HG03457 (cell line): ENCODE results near the gene CYTH4.
A peak's percentile ranks its signal among the peaks of the same experiment; 100 is the strongest.
"Not testable (repeated sequence)": the region's sequence is repeated elsewhere in the genome, so short reads cannot be mapped to it uniquely, and the experiment has no call there.

Source experiments
- ATAC-seq: cut with Tn5 transposase; IDR thresholded peaks from one replicate; pipeline ENCODE4 v1.9.1; 2021; ENCODE audit warnings: moderate number of reproducible peaks; ENCODE audit not compliant: unreplicated experiment

The CYTH4 gene, protein sequence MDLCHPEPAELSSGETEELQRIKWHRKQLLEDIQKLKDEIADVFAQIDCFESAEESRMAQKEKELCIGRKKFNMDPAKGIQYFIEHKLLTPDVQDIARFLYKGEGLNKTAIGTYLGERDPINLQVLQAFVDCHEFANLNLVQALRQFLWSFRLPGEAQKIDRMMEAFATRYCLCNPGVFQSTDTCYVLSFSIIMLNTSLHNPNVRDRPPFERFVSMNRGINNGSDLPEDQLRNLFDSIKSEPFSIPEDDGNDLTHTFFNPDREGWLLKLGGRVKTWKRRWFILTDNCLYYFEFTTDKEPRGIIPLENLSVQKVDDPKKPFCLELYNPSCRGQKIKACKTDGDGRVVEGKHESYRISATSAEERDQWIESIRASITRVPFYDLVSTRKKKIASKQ

DNA sequence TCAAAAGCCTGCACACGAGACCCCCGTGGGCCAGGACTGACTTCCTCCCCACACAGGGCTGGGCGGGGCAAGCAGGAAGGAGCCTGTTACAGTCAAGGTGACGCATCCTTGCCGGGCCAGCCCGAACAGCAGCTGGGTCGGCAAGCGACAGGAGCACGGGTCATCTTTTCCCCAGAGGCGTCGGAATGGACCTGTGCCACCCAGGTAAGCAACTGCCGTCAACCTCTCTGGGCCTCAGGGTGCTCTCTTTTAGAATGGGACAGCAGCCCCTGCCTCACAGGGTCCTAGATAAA, at the start of gene CYTH4:
TSS of gene CYTH4 (plus strand) at position 124 of the 293 bp plus-strand sequence. CDS start at position 186, 62 bp downstream.
- no peak for ATAC-seq

DNA sequence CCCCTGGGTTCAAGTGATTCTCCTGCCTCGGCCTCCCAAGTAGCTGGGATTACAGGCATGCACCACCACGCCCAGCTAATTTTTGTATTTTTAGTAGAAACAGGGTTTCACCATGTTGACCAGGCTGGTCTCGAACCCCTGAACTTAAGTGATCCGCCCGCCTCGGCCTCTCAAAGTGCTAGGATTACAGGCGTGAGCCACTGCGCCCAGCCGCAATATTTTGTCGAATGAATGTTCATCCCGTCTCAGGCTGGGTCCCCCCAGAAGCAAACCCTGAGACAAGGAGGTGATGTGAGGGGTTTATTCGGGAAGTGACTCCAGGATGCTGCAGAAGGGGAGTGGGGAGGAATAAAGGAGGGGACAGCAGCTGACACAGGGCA, 48.9 kb upstream of the CYTH4 start:
- ATAC-seq, result not testable (repeated sequence)

- no peak for ATAC-seq
Observed at GRCh38 chr22:37233751-37234631, 48.3 kb upstream of the CYTH4 start.

- ATAC-seq, result no peak
Observed at GRCh38 chr22:37234736-37235711, 47.3 kb upstream of the CYTH4 start.

DNA sequence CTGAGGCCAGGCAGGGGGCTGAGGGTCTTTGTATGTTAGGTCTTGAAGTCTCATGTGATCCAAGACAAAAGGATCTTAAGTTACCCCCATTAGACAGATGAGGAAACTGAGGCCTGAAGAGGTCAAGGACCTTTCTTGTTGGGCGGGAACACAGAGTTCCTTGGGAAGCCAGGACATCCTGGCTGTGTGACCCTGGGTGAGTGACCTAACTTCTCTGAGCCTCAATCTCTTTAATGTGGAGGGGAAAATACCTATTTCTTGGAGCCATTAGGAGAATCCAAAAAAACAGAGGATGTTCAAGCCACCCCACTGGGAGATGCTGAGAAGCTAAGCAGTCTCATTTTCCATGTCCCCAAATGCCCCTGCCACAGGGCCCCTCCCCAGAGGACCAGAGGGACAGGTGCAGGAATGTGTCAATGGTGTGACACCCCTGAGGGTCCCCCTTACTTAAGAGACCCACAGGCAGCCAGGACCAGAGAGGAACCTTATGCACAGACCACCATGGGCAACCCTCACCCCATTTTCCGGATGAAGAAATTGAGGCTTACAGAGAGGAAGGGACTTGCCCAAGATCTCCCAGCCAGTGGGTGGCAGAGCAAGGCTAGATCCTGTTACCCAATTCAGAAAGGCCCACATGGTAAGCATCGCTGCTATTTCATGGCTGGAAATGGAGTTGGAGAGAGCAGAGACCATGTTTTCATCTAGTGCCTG, 46.3 kb upstream of the CYTH4 start:
- ATAC-seq, result no peak

GRCh38 chr22:37237371-37238268, 44.7 kb upstream of the CYTH4 start:
- no peak for ATAC-seq

DNA sequence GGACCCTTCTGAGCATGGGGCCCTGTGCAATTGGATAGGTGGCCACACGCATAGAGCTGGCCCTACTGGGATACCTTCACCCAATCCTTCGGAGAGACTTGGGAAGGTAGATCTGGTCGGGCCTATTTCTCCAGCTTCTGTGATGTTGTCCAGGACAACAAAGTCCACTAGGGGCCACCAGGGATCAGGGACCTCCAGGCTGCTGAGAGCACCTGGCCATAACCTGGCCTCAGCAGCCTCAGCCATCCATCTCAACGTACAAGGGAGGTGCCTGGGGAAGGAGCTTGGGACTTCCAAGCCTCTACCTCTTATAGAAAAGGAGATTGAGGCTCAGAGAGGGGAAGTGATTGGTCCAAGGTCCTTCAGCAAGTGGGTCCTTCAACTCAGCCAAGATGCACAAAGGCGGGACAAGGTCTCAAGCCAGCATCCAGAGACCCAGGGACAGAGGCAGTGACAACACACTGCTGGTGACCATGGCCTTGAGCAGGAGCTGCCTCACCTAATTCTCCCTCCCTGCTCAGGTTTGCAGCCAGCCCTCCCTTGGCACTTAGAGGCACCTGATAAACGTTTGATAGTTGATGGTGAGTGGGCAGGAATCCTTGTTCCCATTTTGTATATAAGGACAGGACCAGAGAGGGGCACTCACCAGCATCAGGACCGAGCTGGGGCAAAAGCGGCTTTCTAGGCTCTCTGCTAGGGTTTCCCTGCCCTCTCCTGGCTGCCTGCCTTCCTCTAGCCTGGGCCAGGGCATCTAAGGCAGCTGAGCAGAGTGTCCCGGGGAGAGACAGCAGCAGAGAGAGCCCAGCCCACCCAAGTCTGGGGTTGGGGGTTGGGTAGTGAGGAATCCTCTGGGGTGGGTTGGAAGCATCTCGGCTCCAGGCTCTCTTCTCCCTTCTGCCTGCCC, 42.7 kb upstream of the CYTH4 start:
- ATAC-seq, result no peak

- ATAC-seq, result no peak
Observed at GRCh38 chr22:37240240-37240940, 41.9 kb upstream of the CYTH4 start.

DNA sequence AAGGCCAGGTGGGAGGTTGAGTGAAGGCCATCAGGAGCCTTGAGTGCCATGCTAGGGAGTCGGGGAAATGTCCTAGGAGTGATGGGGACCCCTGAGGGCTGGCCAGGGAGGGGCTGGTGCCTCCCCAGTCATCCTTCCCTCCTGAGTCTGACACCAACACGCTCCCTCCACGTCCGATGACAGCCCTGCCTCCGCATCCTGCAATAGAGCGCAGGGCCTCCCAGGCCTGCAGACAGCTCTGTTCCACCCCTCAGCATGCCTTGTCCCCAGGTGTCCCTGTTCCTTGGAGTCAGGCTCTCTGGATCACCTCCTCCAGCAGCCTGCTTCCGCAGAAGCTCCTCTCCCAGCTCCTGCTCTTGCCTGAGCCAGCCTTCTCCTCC, 41.4 kb upstream of the CYTH4 start:
- no peak for ATAC-seq

- ATAC-seq, result no peak
Observed at GRCh38 chr22:37241351-37242142, 40.8 kb upstream of the CYTH4 start.

DNA sequence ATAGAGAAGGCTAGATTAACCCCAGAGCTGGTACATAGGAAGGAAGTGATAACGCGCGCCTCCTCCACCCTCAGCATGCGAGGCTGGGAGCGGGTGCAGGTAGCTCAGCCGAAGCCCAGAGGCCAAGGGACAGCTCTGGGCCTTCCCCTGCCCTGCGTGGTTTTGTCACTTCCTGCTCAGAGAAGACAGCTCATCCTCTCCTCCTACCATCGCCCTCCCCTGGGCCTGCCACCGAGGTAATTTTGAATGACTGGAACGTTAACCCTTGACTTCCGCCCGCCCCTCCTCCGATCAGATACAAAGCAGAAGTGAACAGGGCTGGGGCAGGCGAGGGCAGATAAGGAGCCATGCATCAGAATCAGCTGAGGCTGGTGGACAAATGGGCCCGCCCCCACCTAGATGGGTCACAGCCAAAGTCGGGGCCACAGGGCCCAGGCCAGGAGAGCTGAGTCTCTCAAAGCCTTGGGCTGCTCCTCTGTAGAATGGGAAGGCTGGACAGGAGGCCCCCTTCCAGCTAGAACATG, 39.9 kb upstream of the CYTH4 start:
- ATAC-seq, result peak; percentile 51

DNA sequence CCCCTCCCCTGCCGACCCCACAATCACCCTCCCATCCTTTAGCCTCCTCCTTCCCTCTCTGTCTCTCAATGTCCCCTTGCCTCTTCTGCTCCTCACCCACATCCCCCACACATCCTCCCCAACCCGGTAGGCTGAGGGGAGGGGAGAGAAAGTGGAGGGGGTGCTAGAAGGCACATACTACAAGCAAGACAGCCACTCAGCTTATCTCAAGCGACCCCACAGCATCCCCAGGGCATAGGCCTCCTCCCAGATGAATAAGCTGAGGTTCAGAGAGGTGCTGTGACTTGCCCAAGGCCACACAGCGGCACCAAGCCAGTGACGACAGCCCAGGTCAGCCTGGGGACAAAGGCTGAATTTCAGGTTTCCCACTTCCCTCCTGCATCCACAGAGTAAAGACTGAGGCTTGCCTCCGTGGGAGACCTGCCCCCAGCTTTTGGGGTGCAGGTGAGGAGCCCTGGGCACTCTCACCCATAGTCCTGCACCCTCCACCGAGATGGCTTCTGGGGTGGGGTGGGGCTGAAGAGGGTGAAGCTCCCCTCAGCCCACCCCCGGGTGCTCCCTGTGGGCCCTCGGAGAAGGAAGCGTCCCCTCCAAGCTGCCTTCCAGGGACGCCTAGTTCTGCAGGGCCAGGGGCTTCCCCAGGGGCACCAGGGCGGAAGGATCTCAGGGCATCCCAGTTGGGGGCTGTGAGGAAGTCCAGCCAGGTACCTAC, 38.8 kb upstream of the CYTH4 start:
- ATAC-seq, result no peak

- no peak for ATAC-seq
Observed at GRCh38 chr22:37244114-37244921, 38.0 kb upstream of the CYTH4 start, which contains the start of gene RAC2. Gene RAC2 (minus strand): TSS chr22:37244269. CDS start chr22:37244148, 121 bp downstream.

GRCh38 chr22:37244922-37245722, 37.2 kb upstream of the CYTH4 start:
- ATAC-seq, result no peak
